HG03354 (cell line): ENCODE results near the gene SLMAP.

ENCODE experiments used
- ATAC-seq: cut with Tn5 transposase; IDR thresholded peaks from one replicate; pipeline ENCODE4 v1.9.1; 2021; ENCODE audit warnings: mild to moderate bottlenecking; ENCODE audit not compliant: unreplicated experiment, poor library complexity, severe bottlenecking

The SLMAP gene, protein sequence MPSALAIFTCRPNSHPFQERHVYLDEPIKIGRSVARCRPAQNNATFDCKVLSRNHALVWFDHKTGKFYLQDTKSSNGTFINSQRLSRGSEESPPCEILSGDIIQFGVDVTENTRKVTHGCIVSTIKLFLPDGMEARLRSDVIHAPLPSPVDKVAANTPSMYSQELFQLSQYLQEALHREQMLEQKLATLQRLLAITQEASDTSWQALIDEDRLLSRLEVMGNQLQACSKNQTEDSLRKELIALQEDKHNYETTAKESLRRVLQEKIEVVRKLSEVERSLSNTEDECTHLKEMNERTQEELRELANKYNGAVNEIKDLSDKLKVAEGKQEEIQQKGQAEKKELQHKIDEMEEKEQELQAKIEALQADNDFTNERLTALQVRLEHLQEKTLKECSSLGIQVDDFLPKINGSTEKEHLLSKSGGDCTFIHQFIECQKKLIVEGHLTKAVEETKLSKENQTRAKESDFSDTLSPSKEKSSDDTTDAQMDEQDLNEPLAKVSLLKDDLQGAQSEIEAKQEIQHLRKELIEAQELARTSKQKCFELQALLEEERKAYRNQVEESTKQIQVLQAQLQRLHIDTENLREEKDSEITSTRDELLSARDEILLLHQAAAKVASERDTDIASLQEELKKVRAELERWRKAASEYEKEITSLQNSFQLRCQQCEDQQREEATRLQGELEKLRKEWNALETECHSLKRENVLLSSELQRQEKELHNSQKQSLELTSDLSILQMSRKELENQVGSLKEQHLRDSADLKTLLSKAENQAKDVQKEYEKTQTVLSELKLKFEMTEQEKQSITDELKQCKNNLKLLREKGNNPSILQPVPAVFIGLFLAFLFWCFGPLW

GRCh38 chr3:57755741-57756527 is at the start of gene SLMAP:
Gene SLMAP (plus strand): TSS chr3:57756309. CDS start chr3:57757652, 1,343 bp downstream.
- ATAC-seq = peak; percentile 92

GRCh38 chr3:57706462-57706861 is 49.6 kb upstream of the SLMAP start:
- ATAC-seq = no peak

GRCh38 chr3:57709031-57709430 is 47.1 kb upstream of the SLMAP start:
- ATAC-seq = no peak

- ATAC-seq = no peak
Measured at GRCh38 chr3:57709559-57709958, 46.5 kb upstream of the SLMAP start.

DNA sequence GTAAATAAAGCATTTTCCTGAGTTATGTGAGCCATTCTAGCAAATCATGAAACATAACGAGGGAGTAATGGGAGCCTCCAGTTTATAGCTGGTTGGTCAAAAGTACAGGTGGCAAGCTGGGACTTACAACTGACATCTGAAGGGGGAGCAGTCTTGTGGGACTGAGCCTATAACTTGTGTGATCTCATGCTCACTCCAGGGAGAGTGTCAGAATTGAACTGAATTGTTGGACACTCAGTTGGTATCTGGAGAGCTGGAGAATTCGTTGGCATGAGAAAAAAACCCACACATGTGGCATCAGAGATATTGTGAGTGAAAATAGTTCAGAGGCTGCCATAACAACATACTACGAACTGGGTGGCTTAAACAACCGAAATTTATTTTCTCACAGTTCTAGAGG is 40.4 kb upstream of the SLMAP start:
- no peak for ATAC-seq

- ATAC-seq = no peak
Measured at GRCh38 chr3:57717205-57717868, 38.8 kb upstream of the SLMAP start.

- ATAC-seq = no peak
Measured at GRCh38 chr3:57718118-57718517, 38.0 kb upstream of the SLMAP start.

DNA sequence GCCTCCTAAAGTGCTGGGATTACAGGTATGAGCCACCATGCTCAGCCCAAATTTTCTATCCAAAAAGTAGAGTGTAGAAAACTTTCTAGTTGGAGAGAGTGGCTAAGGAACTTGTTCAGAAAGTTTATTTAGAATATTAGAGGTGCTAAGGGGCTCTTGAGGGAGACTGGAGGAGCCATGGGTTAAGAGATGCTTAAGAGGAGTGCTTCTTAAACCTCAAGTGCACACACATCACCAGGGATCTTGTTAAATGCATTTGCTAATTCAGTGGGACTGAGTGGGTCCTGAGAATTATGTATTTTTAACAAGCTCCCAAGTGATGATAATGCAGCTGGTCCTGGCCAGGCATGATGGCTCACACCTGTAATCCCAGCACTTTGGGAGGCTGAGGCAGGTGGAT is 29.7 kb upstream of the SLMAP start:
- ATAC-seq = no peak

DNA sequence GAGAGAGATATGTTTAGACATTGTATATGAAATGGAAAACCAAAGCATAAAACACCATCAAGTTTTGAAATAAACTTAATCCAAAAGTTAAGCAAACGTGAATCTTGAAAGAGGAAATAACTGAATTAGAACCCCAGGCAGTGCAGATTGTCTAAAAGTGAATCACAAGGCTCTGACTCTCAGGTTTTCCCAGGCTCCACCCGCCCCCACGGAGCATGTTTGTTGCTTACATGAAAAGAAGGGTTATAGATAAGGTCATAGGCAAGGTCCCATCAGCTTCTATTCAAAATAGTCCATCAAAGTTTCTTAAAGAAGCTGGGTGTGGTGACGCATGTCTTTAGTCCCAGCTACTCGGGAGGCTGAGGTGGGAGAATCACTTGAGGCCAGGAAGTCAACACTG is 29.0 kb upstream of the SLMAP start:
- no peak for ATAC-seq

DNA sequence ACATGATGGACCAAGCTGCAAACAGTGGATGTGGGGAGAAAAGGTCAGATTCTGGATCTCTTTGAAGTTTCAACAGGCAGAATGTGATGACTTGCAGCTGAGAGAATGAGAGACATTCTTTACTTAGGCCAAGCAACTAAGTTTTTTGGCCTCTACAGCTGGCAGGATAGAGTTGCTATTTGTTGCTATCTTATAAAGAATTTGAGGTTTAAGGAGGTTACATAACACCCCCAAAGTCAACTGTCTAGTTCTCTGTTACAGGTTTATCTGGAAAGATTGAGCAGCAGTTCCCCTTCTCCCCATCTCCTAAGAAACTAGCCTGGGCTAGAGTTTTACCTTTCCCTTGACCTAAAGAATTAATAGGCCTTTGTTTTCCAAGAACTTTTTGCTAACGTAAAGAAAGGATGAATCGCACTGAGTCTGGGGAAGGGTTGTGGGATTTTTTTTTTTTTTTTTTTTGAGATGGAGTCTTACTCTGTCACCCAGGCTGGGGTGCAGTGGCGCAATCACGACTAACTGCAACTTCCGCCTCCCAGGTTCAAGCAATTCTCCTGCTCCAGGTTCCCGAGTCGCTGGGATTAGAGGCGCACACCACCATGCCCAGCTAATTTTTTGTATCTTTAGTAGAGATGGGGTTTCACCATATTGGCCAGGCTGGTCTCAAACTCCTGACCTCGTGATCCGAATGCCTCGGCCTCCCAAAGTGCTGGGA is 26.6 kb upstream of the SLMAP start:
- no peak for ATAC-seq

- ATAC-seq = no peak
Measured at GRCh38 chr3:57730682-57731081, 25.4 kb upstream of the SLMAP start.

GRCh38 chr3:57731311-57731710 is 24.8 kb upstream of the SLMAP start:
- no peak for ATAC-seq

DNA sequence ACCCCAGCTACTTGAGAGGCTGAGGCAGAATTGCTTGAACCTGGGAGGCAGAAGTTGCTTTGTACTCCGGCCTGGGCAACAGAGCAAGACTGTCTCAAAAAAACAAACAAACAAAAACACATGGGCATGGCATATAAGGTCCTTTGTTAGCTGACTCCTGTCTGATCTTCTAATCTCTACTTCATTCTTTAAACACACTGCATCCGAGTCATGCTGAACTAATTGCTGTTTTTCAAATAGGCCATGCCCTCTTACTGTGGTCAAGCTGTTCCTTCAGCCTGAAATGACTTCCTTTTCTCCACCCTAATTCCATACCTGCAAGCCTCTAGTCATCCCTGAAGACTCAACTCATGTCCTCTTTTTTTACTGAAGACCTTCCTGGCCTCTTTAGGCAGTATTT is 22.3 kb upstream of the SLMAP start:
- no peak for ATAC-seq

DNA sequence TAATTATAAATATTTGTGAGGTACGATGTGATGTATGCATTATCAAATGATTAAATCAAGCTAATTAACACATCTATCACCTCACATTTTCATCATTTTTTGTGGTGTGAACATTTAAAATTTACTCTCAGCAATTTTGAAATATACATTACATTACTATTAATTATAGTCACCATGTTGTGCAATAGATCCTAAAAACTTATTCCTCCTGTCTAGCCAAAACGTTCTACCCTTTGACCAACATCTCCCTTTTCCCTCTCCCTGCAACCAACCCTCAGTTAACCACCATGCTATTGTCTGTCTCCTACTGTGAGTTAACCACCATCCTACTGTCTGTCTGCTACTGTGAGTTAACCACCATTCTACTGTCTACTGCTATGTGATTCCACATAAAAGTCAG is 20.7 kb upstream of the SLMAP start:
- no peak for ATAC-seq

- no peak for ATAC-seq
Measured at GRCh38 chr3:57737840-57738239, 18.3 kb upstream of the SLMAP start.

DNA sequence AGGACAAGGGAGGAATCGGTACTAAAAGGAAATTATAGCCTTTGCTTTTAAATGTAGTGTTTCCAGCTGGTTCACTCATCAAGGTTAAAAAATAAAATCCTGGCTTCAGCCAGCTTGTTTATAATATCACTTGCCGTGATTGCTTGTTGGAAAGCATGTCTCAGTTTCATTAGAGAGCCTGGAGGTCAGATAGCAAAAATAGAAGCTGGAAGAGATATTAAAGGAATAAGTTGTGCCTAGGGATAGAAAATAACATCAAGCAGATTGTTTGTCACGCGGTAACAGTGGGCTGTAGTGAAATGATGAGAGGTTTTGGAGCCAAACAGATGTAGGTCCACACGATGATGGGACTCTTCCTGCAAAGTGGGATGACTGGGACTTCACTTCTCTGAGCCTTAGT is 17.7 kb upstream of the SLMAP start:
- no peak for ATAC-seq

DNA sequence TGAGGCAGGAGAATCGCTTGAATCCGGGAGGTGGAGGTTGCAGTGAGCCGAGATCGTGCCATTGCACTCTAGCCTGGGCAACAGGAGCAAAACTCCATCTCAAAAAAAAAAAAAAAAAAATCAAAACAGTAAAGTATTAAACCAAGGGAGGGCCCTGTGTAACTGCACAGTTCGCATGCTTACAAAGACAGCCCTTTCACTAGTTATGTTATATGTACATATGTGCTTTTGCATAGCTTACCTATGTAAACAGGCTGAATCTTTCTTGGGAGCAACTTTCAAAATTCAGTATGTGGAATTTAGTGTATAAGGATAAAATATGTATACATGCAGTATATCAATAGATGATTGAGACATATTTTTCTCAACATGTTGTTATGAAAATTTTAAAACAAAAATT is 16.1 kb upstream of the SLMAP start:
- no peak for ATAC-seq

DNA sequence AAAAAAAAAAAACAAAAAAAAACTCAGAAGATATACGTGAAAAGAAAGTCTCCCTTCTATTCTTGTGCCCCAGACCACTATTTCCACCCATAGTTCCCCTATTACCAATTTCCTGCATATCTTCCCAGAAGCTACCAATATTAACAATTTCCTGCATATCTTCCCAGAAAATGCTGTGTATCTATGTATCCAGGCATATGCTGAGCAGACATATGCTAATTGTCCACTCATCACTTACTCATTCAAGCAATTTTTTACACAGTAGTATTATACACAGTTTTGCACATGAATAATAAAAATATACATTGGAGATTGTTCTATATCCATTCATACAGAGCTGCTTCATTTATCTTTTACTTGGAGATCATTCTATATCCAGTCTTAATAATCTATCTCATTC is 12.6 kb upstream of the SLMAP start:
- no peak for ATAC-seq

GRCh38 chr3:57745101-57745500 is 11.0 kb upstream of the SLMAP start:
- no peak for ATAC-seq
